Fibroblast of lung (primary cell): ENCODE data around the gene TLE6. TPM values are rescaled to one million over a fixed set of nuclear protein-coding genes. Genes with fewer than 3 reads are reported as not detected.

Source experiments
- DNase-seq, 2 donors: peaks; one replicate each; pipeline versions ENCODE4 v3.0.0 to v3.0.0-alpha.2; 2010; ENCODE audit warnings: low read depth in 2 of 2
- H2AFZ ChIP-seq: 2 replicates; pipeline ENCODE4 v1.5.1; 2012; ENCODE audit warnings: low read length, control low read depth, inconsistent platforms
- H3K27ac ChIP-seq: 2 replicates; pipeline ENCODE4 v1.5.1; 2011; ENCODE audit warnings: low read length, control low read depth; ENCODE audit not compliant: insufficient read depth
- H3K27me3 ChIP-seq: 2 replicates; pipeline ENCODE4 v1.5.1; 2011; ENCODE audit warnings: mild to moderate bottlenecking, low read length; ENCODE audit not compliant: control insufficient read depth, insufficient read depth
- H3K36me3 ChIP-seq: 2 replicates; pipeline ENCODE4 v1.5.1; 2011; ENCODE audit warnings: low read length; ENCODE audit not compliant: control insufficient read depth, insufficient read depth
- H3K4me1 ChIP-seq: 2 replicates; pipeline ENCODE4 v1.5.1; 2011; ENCODE audit warnings: low read length; ENCODE audit not compliant: control insufficient read depth, insufficient read depth; ENCODE audit errors: extremely low read depth
- H3K4me2 ChIP-seq: 2 replicates; pipeline ENCODE4 v1.5.1; 2011; ENCODE audit warnings: low read length, control low read depth; ENCODE audit not compliant: insufficient read depth; ENCODE audit errors: extremely low read depth
- H3K4me3 ChIP-seq, 4 experiments: fragments of 200-600 bp in 1 of 4; sonication (generic) in 1 of 4; replicated peaks in 1 of 4; 2 replicates each; pipeline ENCODE4 v1.5.1; 2011 to 2016; ENCODE audit warnings: low read length in 4 of 4, low read depth in 3 of 4, mild to moderate bottlenecking in 3 of 4, control low read depth in 2 of 4, inconsistent platforms in 1 of 4, mixed read lengths in 1 of 4; ENCODE audit not compliant: insufficient read depth in 1 of 4; ENCODE audit errors: control extremely low read depth in 1 of 4
- H3K79me2 ChIP-seq: 2 replicates; pipeline ENCODE4 v1.5.1; 2012; ENCODE audit warnings: mild to moderate bottlenecking, low read length, inconsistent platforms; ENCODE audit not compliant: control insufficient read depth, insufficient read depth
- H3K9ac ChIP-seq: 2 replicates; pipeline ENCODE4 v1.5.1; 2011; ENCODE audit warnings: mild to moderate bottlenecking, low read length, control low read depth; ENCODE audit not compliant: insufficient read depth
- H3K9me3 ChIP-seq: 2 replicates; pipeline ENCODE4 v1.5.1; 2012; ENCODE audit warnings: low read depth, low read length; ENCODE audit not compliant: control insufficient read depth, insufficient read depth
- H4K20me1 ChIP-seq: 2 replicates; pipeline ENCODE4 v1.5.1; 2011; ENCODE audit warnings: low read length; ENCODE audit not compliant: control insufficient read depth, insufficient read depth; ENCODE audit errors: extremely low read depth
- CTCF ChIP-seq, 2 donors: IDR thresholded peaks in 1 of 2; conservative IDR thresholded peaks in 1 of 2; 1 replicate in 1 of 2; 2 replicates in 1 of 2; pipeline ENCODE4 v1.5.1; 2011 to 2012; ENCODE audit warnings: low read length in 2 of 2, control low read depth in 1 of 2, inconsistent platforms in 1 of 2, low read depth in 1 of 2, mild to moderate bottlenecking in 1 of 2
- EZH2 ChIP-seq: IDR thresholded peaks from 2 replicates; pipeline ENCODE4 v1.5.1; 2012; ENCODE audit warnings: low read length, control low read depth, mild to moderate bottlenecking; ENCODE audit errors: missing control alignments
- polyA plus RNA-seq, 2 donors: library from polyadenylated mRNA; depleted of rRNA in 1 of 2; stranded (reverse) in 1 of 2; unstranded in 1 of 2; fragments of >200 nt; gene quantifications; 2 replicates each; pipeline ENCODE4 v1.2.1, GENCODE V29; 2011 to 2012; ENCODE audit warnings: missing spikeins in 1 of 2
- total RNA-seq: library from RNA; depleted of rRNA; stranded (reverse); fragments of >200 nt; gene quantifications from 2 replicates; pipeline ENCODE4 v1.2.1, GENCODE V29; 2014

TLE6 gene
- total and polyA plus RNA-seq, 2 donors (not counting 1 experiment from before 2014, with no cell fraction given), result 0.56 to 1.7 TPM

GRCh38 chr19:3026768-3027167 is 49.4 kb downstream of the TLE6 start:
- Histone ChIP-seq H3K36me3 (no peaks in the 10 kb centered on the region), H3K4me2 (no peak overlapping the region), H3K27me3 (peaks cover 19% of the 10 kb centered on the region), H3K79me2 (no peaks in the 10 kb centered on the region), H3K4me1 (no peaks in the 10 kb centered on the region), H4K20me1 (no peaks in the 10 kb centered on the region), H3K27ac (no peak overlapping the region), H3K4me3 (no peak overlapping the region), H3K9me3 (no peaks in the 10 kb centered on the region), H2AFZ (no peak overlapping the region), H3K9ac (no peak overlapping the region)
- no peak for DNase-seq
- no peak for TF ChIP-seq EZH2
- TF ChIP-seq CTCF (conservative IDR thresholded peaks at IDR 0.05 in 1 of 2, IDR thresholded peaks at IDR 0.05 in 1 of 2; ENCODE audit: low read depth in 1 of 2, low read length in 2 of 2), result no peak

- no peaks in the 10 kb centered on the region for H3K79me2 ChIP-seq
- H3K9ac ChIP-seq, result no peak overlapping the region
- DNase-seq, result no peak
- H3K27ac ChIP-seq, result no peak overlapping the region
- peaks cover 19% of the 10 kb centered on the region for H3K27me3 ChIP-seq
- H4K20me1 ChIP-seq, result no peaks in the 10 kb centered on the region
- H3K4me3 ChIP-seq, result no peak overlapping the region
- H3K4me2 ChIP-seq, result no peak overlapping the region
- no peaks in the 10 kb centered on the region for H3K9me3 ChIP-seq
- no peaks in the 10 kb centered on the region for H3K36me3 ChIP-seq
- TF ChIP-seq EZH2 (no peak), CTCF (conservative IDR thresholded peaks at IDR 0.05 in 1 of 2, IDR thresholded peaks at IDR 0.05 in 1 of 2; ENCODE audit: low read depth in 1 of 2, low read length in 2 of 2) (no peak)
- H2AFZ ChIP-seq, result no peak overlapping the region
- no peaks in the 10 kb centered on the region for H3K4me1 ChIP-seq
Measured at GRCh38 chr19:3027292-3027691, 49.9 kb downstream of the TLE6 start.

- no peak overlapping the region for H3K4me3 ChIP-seq
- no peaks in the 10 kb centered on the region for H3K9me3 ChIP-seq
- H3K27ac ChIP-seq, result no peak overlapping the region
- no peak overlapping the region for H2AFZ ChIP-seq
- no peaks in the 10 kb centered on the region for H3K79me2 ChIP-seq
- no peak overlapping the region for H3K4me2 ChIP-seq
- no peaks in the 10 kb centered on the region for H3K36me3 ChIP-seq
- H3K9ac ChIP-seq, result no peak overlapping the region
- no peaks in the 10 kb centered on the region for H3K4me1 ChIP-seq
- H3K27me3 ChIP-seq, result peaks cover 19% of the 10 kb centered on the region
- TF ChIP-seq EZH2 (no peak), CTCF (conservative IDR thresholded peaks at IDR 0.05 in 1 of 2, IDR thresholded peaks at IDR 0.05 in 1 of 2; ENCODE audit: low read depth in 1 of 2, low read length in 2 of 2) (no peak)
- DNase-seq, result no peak
- no peaks in the 10 kb centered on the region for H4K20me1 ChIP-seq
Measured at GRCh38 chr19:3027981-3028304, 50.6 kb downstream of the TLE6 start.
